GM12878 (cell line): ENCODE data around the gene SNX17. TPM values are rescaled to one million over a fixed set of nuclear protein-coding genes. Genes with fewer than 3 reads are reported as not detected.

Experiments
- CEBPB ChIP-seq, 2 experiments: fragments of 150-350 bp in 1 of 2; IDR thresholded peaks; 2 replicates each; pipeline ENCODE4 v1.6.1; 2012 to 2014; ENCODE audit warnings: low read depth in 2 of 2, low read length in 2 of 2, borderline replicate concordance in 1 of 2, inconsistent platforms in 1 of 2
- DPF2 ChIP-seq: fragments of 450-650 bp; IDR thresholded peaks from 2 replicates; pipeline ENCODE4 v1.6.1; 2017; ENCODE audit warnings: mild to moderate bottlenecking
- EP300 ChIP-seq, 2 experiments: fragments of 150-350 bp in 1 of 2; IDR thresholded peaks; 2 replicates each; pipeline ENCODE4 v1.6.1; 2011 to 2012; ENCODE audit warnings: low read depth in 2 of 2, low read length in 2 of 2, borderline replicate concordance in 1 of 2, improper control_type of control experiment in 1 of 2, inconsistent platforms in 1 of 2; ENCODE audit not compliant: control insufficient read depth in 1 of 2
- ESRRA ChIP-seq: IDR thresholded peaks from 2 replicates; pipeline ENCODE4 v1.6.1; 2012; ENCODE audit warnings: mild to moderate bottlenecking, low read length, improper control_type of control experiment
- ETV6 ChIP-seq, 2 experiments: fragments of 450-650 bp in 1 of 2; IDR thresholded peaks in 1 of 2; conservative IDR thresholded peaks in 1 of 2; 2 replicates each; pipeline ENCODE4 v1.6.1; 2014; ENCODE audit warnings: antibody characterized with exemption in 1 of 2, borderline replicate concordance in 1 of 2, low read depth in 1 of 2, mild to moderate bottlenecking in 1 of 2, moderate library complexity in 1 of 2
- FOXM1 ChIP-seq: IDR thresholded peaks from 2 replicates; pipeline ENCODE4 v1.6.1; 2012; ENCODE audit warnings: low read depth, mild to moderate bottlenecking, inconsistent platforms, low read length, moderate library complexity
- IKZF1 ChIP-seq: fragments of 450-650 bp; conservative IDR thresholded peaks from 2 replicates; pipeline ENCODE4 v1.6.1; 2017; ENCODE audit warnings: antibody characterized with exemption, mild to moderate bottlenecking
- KAT2A ChIP-seq: conservative IDR thresholded peaks from 2 replicates; pipeline ENCODE4 v1.6.1; 2011; ENCODE audit warnings: low read depth, low read length; ENCODE audit not compliant: control insufficient read depth
- NFIC ChIP-seq: IDR thresholded peaks from 2 replicates; pipeline ENCODE4 v1.6.1; 2012; ENCODE audit warnings: low read depth, mild to moderate bottlenecking, inconsistent platforms, low read length, moderate library complexity
- NFYB ChIP-seq: IDR thresholded peaks from 2 replicates; pipeline ENCODE4 v1.6.1; 2011; ENCODE audit warnings: low read depth, mild to moderate bottlenecking, low read length, improper control_type of control experiment, moderate library complexity; ENCODE audit not compliant: insufficient read depth
- RAD21 ChIP-seq: IDR thresholded peaks from 2 replicates; pipeline ENCODE4 v1.6.1; 2011; ENCODE audit warnings: mild to moderate bottlenecking, low read depth, low read length, moderate library complexity; ENCODE audit not compliant: insufficient read depth
- RBBP5 ChIP-seq: fragments of 200-600 bp; sonication (generic); conservative IDR thresholded peaks from 2 replicates; pipeline ENCODE4 v1.6.1; 2016
- RFX5 ChIP-seq: IDR thresholded peaks from 2 replicates; pipeline ENCODE4 v1.6.1; 2011; ENCODE audit warnings: low read depth, low read length, improper control_type of control experiment
- SPI1 ChIP-seq: IDR thresholded peaks from 2 replicates; pipeline ENCODE4 v1.6.1; 2011; ENCODE audit warnings: low read depth, mild to moderate bottlenecking, low read length, moderate library complexity, borderline replicate concordance; ENCODE audit not compliant: insufficient read depth
- STAT3 ChIP-seq: IDR thresholded peaks from 2 replicates; pipeline ENCODE4 v1.6.1; 2011; ENCODE audit warnings: low read depth, low read length, improper control_type of control experiment
- TAF1 ChIP-seq: IDR thresholded peaks from 2 replicates; pipeline ENCODE4 v1.6.1; 2011; ENCODE audit warnings: mild to moderate bottlenecking, low read depth, low read length, borderline replicate concordance
- ZNF207 ChIP-seq: fragments of 450-650 bp; IDR thresholded peaks from 2 replicates; pipeline ENCODE4 v1.6.1; 2014; ENCODE audit warnings: antibody characterized with exemption, mild to moderate bottlenecking, borderline replicate concordance
- ZNF217 ChIP-seq: fragments of 450-650 bp; IDR thresholded peaks from 2 replicates; pipeline ENCODE4 v1.6.1; 2017; ENCODE audit warnings: antibody characterized with exemption, mild to moderate bottlenecking
- ZNF24 ChIP-seq: fragments of 450-650 bp; IDR thresholded peaks from 2 replicates; pipeline ENCODE4 v1.6.1; 2017; ENCODE audit warnings: antibody characterized with exemption, mild to moderate bottlenecking
- ZSCAN29 ChIP-seq: fragments of 450-650 bp; IDR thresholded peaks from 2 replicates; pipeline ENCODE4 v1.6.1; 2017; ENCODE audit warnings: mild to moderate bottlenecking, moderate library complexity
- ZZZ3 ChIP-seq: IDR thresholded peaks from 2 replicates; pipeline ENCODE4 v1.6.1; 2011; ENCODE audit warnings: low read depth; ENCODE audit not compliant: control insufficient read depth, insufficient read length
- polyA plus RNA-seq, 11 experiments: library from polyadenylated mRNA; depleted of rRNA in 4 of 11; unstranded in 6 of 11; stranded (reverse) in 5 of 11; fragments of >200 nt; fragmentation: Nextera tagmentation in 4 of 11; fragmentation: Illumina TruSeq in 1 of 11; extraction: Ambion mirVana in 4 of 11; extraction: Trizol in 1 of 11; gene quantifications; 1 replicate in 1 of 11; 2 replicates in 10 of 11; pipeline versions ENCODE4 v1.2.1 to v1.2.3, GENCODE V29; 2011 to 2016; ENCODE audit warnings: inconsistent platforms in 2 of 11, missing spikeins in 2 of 11, low read depth in 1 of 11
- total RNA-seq, 4 experiments: library from RNA; depleted of rRNA in 3 of 4; stranded (reverse); fragments of >200 nt in 3 of 4; fragmentation: Illumina TruSeq in 1 of 4; extraction: Trizol in 1 of 4; gene quantifications; 2 replicates each; pipeline versions ENCODE4 v1.2.1 to v1.2.3, GENCODE V29; 2013 to 2021
- TF ChIP-seq, protein P1 (sequence below): fragments of 450-650 bp; IDR thresholded peaks from 2 replicates; pipeline ENCODE4 v1.6.1; 2017; ENCODE audit warnings: mild to moderate bottlenecking, moderate library complexity
- TF ChIP-seq, protein P2 (sequence below): IDR thresholded peaks from 2 replicates; pipeline ENCODE4 v1.6.1; 2011; ENCODE audit warnings: low read depth, mild to moderate bottlenecking, low read length, moderate library complexity, borderline replicate concordance; ENCODE audit errors: extremely low read depth
- TF ChIP-seq, protein P3 (sequence below): IDR thresholded peaks from 2 replicates; pipeline ENCODE4 v1.6.1; 2012; ENCODE audit warnings: low read depth, low read length, improper control_type of control experiment
- TF ChIP-seq, protein P4 (sequence below): fragments of 450-650 bp; IDR thresholded peaks from 2 replicates; pipeline ENCODE4 v1.6.1; 2016; ENCODE audit warnings: mild to moderate bottlenecking

The SNX17 gene
- total and polyA plus RNA-seq, 10 of the 15 experiments (the other 5 are each of a cell fraction or from before 2014, with no cell fraction given): 6.5 to 116 (median 84.4) TPM

DNA sequence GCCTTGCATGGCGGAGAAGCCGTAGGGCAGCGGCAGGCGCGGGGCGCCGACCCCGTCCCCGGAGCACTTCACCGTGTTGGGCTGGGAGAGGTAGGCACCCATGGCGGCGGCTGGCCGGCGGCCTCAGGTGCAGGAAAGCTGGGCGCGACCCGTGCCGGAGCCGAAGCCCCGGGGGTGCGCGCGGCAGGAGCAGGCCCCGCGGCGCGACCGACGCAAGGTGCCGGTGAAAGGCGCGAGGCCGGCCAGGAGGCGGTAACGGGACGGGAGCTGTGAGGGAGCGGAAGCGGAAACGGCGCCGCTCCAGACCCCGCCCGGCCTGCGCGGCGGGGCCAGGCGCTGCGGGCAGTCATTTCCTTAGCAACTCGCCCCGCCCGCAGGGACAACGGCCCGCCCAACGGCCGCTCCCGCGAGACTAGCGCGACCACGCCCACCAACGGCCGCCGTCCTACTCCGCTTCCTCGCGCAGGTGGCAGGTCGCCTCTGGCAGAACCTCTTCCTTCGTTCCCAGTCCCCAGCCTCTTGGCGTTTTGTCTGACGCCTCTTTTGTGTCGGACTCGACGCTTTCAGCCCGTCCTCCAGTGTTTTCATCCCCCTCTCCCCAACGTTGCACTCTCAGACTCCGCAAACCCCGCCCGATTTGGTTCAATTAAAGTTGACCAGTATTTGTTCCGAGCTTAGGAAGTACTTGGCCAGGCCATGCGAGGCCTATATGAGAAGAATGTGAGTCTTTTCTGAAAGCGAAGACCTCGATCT lies 39.1 kb downstream of the SNX17 start, which contains the start of gene PPM1G (continued):
- TF ChIP-seq, protein P1, sequence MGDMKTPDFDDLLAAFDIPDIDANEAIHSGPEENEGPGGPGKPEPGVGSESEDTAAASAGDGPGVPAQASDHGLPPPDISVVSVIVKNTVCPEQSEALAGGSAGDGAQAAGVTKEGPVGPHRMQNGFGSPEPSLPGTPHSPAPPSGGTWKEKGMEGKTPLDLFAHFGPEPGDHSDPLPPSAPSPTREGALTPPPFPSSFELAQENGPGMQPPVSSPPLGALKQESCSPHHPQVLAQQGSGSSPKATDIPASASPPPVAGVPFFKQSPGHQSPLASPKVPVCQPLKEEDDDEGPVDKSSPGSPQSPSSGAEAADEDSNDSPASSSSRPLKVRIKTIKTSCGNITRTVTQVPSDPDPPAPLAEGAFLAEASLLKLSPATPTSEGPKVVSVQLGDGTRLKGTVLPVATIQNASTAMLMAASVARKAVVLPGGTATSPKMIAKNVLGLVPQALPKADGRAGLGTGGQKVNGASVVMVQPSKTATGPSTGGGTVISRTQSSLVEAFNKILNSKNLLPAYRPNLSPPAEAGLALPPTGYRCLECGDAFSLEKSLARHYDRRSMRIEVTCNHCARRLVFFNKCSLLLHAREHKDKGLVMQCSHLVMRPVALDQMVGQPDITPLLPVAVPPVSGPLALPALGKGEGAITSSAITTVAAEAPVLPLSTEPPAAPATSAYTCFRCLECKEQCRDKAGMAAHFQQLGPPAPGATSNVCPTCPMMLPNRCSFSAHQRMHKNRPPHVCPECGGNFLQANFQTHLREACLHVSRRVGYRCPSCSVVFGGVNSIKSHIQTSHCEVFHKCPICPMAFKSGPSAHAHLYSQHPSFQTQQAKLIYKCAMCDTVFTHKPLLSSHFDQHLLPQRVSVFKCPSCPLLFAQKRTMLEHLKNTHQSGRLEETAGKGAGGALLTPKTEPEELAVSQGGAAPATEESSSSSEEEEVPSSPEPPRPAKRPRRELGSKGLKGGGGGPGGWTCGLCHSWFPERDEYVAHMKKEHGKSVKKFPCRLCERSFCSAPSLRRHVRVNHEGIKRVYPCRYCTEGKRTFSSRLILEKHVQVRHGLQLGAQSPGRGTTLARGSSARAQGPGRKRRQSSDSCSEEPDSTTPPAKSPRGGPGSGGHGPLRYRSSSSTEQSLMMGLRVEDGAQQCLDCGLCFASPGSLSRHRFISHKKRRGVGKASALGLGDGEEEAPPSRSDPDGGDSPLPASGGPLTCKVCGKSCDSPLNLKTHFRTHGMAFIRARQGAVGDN: peak; percentile 93
- peak; percentile 95 for TF ChIP-seq TAF1
- TF ChIP-seq NFIC: no peak
- TF ChIP-seq ZZZ3: no peak
- TF ChIP-seq ZNF24: no peak; the same call in 1 of the 2 replicates
- no peak for TF ChIP-seq KAT2A
- TF ChIP-seq, protein P2, sequence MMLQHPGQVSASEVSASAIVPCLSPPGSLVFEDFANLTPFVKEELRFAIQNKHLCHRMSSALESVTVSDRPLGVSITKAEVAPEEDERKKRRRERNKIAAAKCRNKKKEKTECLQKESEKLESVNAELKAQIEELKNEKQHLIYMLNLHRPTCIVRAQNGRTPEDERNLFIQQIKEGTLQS: no peak
- peak; percentile 83 for TF ChIP-seq IKZF1
- TF ChIP-seq SPI1: peak; percentile 65
- no peak for TF ChIP-seq FOXM1
- TF ChIP-seq, protein P3, sequence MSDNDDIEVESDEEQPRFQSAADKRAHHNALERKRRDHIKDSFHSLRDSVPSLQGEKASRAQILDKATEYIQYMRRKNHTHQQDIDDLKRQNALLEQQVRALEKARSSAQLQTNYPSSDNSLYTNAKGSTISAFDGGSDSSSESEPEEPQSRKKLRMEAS: no peak; the same call in 1 of the 2 replicates
- TF ChIP-seq EP300 (IDR thresholded peaks at IDR 0.05; ENCODE audit: borderline replicate concordance in 1 of 2, control insufficient read depth in 1 of 2, low read depth in 2 of 2, low read length in 2 of 2): no peak
- no peak for TF ChIP-seq CEBPB (IDR thresholded peaks at IDR 0.05; ENCODE audit: borderline replicate concordance in 1 of 2, low read depth in 2 of 2, low read length in 2 of 2)
- TF ChIP-seq ZSCAN29: no peak
- no peak for TF ChIP-seq RAD21
- TF ChIP-seq STAT3: no peak
- no peak for TF ChIP-seq RBBP5
- TF ChIP-seq DPF2: peak; percentile 86
- TF ChIP-seq RFX5: peak; percentile 67; the same call in 1 of the 2 replicates
- no peak for TF ChIP-seq NFYB
- no peak for TF ChIP-seq ZNF217
- TF ChIP-seq ESRRA: no peak
- TF ChIP-seq ETV6 (conservative IDR thresholded peaks at IDR 0.05 in 1 of 2, IDR thresholded peaks at IDR 0.05 in 1 of 2; ENCODE audit: borderline replicate concordance in 1 of 2, low read depth in 1 of 2): peak in 1 of 2 experiments; percentile 50; a peak in 2 of 4 replicates
- peak; percentile 82 for TF ChIP-seq ZNF207
- TF ChIP-seq, protein P4, sequence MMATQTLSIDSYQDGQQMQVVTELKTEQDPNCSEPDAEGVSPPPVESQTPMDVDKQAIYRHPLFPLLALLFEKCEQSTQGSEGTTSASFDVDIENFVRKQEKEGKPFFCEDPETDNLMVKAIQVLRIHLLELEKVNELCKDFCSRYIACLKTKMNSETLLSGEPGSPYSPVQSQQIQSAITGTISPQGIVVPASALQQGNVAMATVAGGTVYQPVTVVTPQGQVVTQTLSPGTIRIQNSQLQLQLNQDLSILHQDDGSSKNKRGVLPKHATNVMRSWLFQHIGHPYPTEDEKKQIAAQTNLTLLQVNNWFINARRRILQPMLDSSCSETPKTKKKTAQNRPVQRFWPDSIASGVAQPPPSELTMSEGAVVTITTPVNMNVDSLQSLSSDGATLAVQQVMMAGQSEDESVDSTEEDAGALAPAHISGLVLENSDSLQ: peak; percentile 42; the same call in 1 of the 2 replicates
